ENCODE data around the gene SYP. TPM values are rescaled to one million over a fixed set of nuclear protein-coding genes. Genes with fewer than 3 reads are reported as not detected.
A peak's percentile ranks its signal among the peaks of the same experiment; 100 is the strongest.

SYP gene
- total and polyA plus RNA-seq, 9 of the 15 experiments (the other 6 are each of a cell fraction or from before 2014, with no cell fraction given) = 0.48 to 5.1 (median 2.6) TPM

DNA sequence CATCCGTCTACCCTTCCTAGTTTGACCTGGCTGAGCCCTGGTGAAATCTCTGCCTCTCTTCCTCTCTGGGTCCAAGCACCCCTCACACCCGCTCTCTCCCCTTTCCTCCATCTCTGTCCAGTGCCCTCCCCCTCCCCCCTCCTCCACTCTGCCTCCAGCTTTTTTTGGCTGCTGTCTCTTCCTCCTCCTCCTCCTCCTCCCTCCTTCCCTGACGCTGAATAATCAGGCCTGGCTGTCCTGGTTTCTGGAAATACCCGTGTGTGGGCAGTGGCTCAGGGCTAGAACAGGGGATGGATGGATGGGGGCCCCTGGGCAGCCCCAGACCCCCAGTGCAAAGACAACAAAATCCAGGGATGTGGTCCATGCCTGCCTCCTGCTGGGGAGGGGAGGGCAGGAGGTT is 4.7 kb upstream of the SYP start:
- Histone ChIP-seq H3K36me3 (ENCODE audit: control insufficient read depth, insufficient read depth, low read length) (no peaks in the 10 kb centered on the region), H3K4me1 (replicated peaks in 1 of 2; ENCODE audit: control insufficient read depth in 2 of 2, insufficient read depth in 2 of 2, low read length in 2 of 2) (peaks cover 4 to 15% of the 10 kb centered on the region in 2 experiments; a peak in 4 of 5 replicates), H4K20me1 (replicated peaks; ENCODE audit: control insufficient read depth, insufficient read depth, low read length) (no peaks in the 10 kb centered on the region), H3K9me3 (replicated peaks; ENCODE audit: control insufficient read depth, insufficient read depth, low read depth, low read length) (no peaks in the 10 kb centered on the region), H3K27me3 (ENCODE audit: control insufficient read depth in 2 of 2, insufficient read depth in 2 of 2, low read length in 2 of 2) (no peaks in the 10 kb centered on the region), H3K9ac (ENCODE audit: insufficient read depth in 1 of 2, low read depth in 2 of 2, low read length in 2 of 2) (no peak overlapping the region), H3K4me3 (no peak overlapping the region), H2AFZ (ENCODE audit: low read depth, low read length) (no peak overlapping the region), H3K27ac (ENCODE audit: extremely low read depth, low read depth, low read length) (no peak overlapping the region), H3K4me2 (ENCODE audit: insufficient read depth, low read length) (no peak overlapping the region), H3K9me1 (ENCODE audit: control insufficient read depth, insufficient read depth, low read length) (no peaks in the 10 kb centered on the region), H3K79me2 (ENCODE audit: control insufficient read depth, insufficient read depth, low read length) (no peaks in the 10 kb centered on the region)
- DNase-seq (ENCODE audit: extremely low read depth in 1 of 4, low spot score in 3 of 4) = no peak
- ChIA-PET CTCF (ENCODE audit: low intra/inter-chr PET ratio) (no interaction called here), POLR2A (no interaction called here)
- no peak for FAIRE-seq
- 0% methylated on average over 1 of the region's 4 CpGs for WGBS (ENCODE audit: insufficient coverage, low coverage, missing lambda C conversion rate)
- BruUV-seq (replicated peaks) = no TSS peak
- TF ChIP-seq NONO (IDR thresholded peaks at IDR 0.05; ENCODE audit: low read depth in 2 of 2, low read length in 1 of 2) = no peak
- TF ChIP-seq KDM1A (IDR thresholded peaks at IDR 0.05) = peak in 1 of 2 experiments; percentile 83; a peak in 2 of 4 replicates
- TF ChIP-seq, protein P1, sequence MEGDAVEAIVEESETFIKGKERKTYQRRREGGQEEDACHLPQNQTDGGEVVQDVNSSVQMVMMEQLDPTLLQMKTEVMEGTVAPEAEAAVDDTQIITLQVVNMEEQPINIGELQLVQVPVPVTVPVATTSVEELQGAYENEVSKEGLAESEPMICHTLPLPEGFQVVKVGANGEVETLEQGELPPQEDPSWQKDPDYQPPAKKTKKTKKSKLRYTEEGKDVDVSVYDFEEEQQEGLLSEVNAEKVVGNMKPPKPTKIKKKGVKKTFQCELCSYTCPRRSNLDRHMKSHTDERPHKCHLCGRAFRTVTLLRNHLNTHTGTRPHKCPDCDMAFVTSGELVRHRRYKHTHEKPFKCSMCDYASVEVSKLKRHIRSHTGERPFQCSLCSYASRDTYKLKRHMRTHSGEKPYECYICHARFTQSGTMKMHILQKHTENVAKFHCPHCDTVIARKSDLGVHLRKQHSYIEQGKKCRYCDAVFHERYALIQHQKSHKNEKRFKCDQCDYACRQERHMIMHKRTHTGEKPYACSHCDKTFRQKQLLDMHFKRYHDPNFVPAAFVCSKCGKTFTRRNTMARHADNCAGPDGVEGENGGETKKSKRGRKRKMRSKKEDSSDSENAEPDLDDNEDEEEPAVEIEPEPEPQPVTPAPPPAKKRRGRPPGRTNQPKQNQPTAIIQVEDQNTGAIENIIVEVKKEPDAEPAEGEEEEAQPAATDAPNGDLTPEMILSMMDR (IDR thresholded peaks at IDR 0.05 in 2 of 3, conservative IDR thresholded peaks at IDR 0.05 in 1 of 3; ENCODE audit: insufficient read depth in 2 of 3, low read depth in 1 of 3, low read length in 3 of 3) = 0 out of 6 replicates have a peak, but pooled peaks of 1 of the 3 experiments have one; percentile 19
- in situ Hi-C loops (cut with MboI) (no loop called here), intact Hi-C loops (cut with micrococcal nuclease) (no loop called here)
- ATAC-seq = no peak

DNA sequence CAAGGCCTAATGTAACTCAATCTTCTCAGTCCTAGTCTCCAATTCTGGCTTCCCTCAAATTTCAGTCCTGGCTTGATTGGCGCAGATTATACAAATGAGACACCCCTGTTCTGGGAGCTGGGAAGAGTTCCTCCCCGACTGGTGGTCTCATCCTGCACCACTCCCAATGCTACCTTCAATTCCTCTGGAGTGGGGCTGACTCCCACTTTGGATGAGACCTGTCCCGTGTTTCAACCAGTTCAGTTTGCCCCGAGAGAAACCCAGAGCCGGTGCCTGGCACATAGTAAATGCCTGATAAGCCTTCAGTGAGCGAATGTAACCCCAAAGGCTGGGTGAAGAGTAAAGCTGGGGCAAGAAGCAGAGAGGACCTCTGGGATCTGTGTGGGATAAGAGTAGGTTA is 4.0 kb upstream of the SYP start:
- Histone ChIP-seq H3K36me3 (ENCODE audit: control insufficient read depth, insufficient read depth, low read length) (no peaks in the 10 kb centered on the region), H3K27me3 (ENCODE audit: control insufficient read depth in 2 of 2, insufficient read depth in 2 of 2, low read length in 2 of 2) (no peaks in the 10 kb centered on the region), H3K27ac (ENCODE audit: extremely low read depth, low read depth, low read length) (no peak overlapping the region), H3K4me3 (no peak overlapping the region), H3K9me3 (replicated peaks; ENCODE audit: control insufficient read depth, insufficient read depth, low read depth, low read length) (no peaks in the 10 kb centered on the region), H3K79me2 (ENCODE audit: control insufficient read depth, insufficient read depth, low read length) (no peaks in the 10 kb centered on the region), H4K20me1 (replicated peaks; ENCODE audit: control insufficient read depth, insufficient read depth, low read length) (no peaks in the 10 kb centered on the region), H3K9me1 (ENCODE audit: control insufficient read depth, insufficient read depth, low read length) (no peaks in the 10 kb centered on the region), H3K4me2 (ENCODE audit: insufficient read depth, low read length) (no peak overlapping the region), H3K9ac (ENCODE audit: insufficient read depth in 1 of 2, low read depth in 2 of 2, low read length in 2 of 2) (no peak overlapping the region), H3K4me1 (replicated peaks in 1 of 2; ENCODE audit: control insufficient read depth in 2 of 2, insufficient read depth in 2 of 2, low read length in 2 of 2) (peaks cover 4 to 17% of the 10 kb centered on the region in 2 experiments; a peak in 4 of 5 replicates), H2AFZ (ENCODE audit: low read depth, low read length) (no peak overlapping the region)
- WGBS (ENCODE audit: insufficient coverage, low coverage, missing lambda C conversion rate) = 34% methylated on average over 6 of the region's 6 CpGs
- in situ Hi-C loops (cut with MboI) = no loop called here
- ChIA-PET CTCF (ENCODE audit: low intra/inter-chr PET ratio) (no interaction called here), POLR2A (no interaction called here)
- ATAC-seq (no peak), DNase-seq (ENCODE audit: extremely low read depth in 1 of 4, low spot score in 3 of 4) (no peak), FAIRE-seq (no peak)
- intact Hi-C loops (cut with micrococcal nuclease) = no loop called here
- BruUV-seq (replicated peaks) = no TSS peak
- TF ChIP-seq, protein P2, sequence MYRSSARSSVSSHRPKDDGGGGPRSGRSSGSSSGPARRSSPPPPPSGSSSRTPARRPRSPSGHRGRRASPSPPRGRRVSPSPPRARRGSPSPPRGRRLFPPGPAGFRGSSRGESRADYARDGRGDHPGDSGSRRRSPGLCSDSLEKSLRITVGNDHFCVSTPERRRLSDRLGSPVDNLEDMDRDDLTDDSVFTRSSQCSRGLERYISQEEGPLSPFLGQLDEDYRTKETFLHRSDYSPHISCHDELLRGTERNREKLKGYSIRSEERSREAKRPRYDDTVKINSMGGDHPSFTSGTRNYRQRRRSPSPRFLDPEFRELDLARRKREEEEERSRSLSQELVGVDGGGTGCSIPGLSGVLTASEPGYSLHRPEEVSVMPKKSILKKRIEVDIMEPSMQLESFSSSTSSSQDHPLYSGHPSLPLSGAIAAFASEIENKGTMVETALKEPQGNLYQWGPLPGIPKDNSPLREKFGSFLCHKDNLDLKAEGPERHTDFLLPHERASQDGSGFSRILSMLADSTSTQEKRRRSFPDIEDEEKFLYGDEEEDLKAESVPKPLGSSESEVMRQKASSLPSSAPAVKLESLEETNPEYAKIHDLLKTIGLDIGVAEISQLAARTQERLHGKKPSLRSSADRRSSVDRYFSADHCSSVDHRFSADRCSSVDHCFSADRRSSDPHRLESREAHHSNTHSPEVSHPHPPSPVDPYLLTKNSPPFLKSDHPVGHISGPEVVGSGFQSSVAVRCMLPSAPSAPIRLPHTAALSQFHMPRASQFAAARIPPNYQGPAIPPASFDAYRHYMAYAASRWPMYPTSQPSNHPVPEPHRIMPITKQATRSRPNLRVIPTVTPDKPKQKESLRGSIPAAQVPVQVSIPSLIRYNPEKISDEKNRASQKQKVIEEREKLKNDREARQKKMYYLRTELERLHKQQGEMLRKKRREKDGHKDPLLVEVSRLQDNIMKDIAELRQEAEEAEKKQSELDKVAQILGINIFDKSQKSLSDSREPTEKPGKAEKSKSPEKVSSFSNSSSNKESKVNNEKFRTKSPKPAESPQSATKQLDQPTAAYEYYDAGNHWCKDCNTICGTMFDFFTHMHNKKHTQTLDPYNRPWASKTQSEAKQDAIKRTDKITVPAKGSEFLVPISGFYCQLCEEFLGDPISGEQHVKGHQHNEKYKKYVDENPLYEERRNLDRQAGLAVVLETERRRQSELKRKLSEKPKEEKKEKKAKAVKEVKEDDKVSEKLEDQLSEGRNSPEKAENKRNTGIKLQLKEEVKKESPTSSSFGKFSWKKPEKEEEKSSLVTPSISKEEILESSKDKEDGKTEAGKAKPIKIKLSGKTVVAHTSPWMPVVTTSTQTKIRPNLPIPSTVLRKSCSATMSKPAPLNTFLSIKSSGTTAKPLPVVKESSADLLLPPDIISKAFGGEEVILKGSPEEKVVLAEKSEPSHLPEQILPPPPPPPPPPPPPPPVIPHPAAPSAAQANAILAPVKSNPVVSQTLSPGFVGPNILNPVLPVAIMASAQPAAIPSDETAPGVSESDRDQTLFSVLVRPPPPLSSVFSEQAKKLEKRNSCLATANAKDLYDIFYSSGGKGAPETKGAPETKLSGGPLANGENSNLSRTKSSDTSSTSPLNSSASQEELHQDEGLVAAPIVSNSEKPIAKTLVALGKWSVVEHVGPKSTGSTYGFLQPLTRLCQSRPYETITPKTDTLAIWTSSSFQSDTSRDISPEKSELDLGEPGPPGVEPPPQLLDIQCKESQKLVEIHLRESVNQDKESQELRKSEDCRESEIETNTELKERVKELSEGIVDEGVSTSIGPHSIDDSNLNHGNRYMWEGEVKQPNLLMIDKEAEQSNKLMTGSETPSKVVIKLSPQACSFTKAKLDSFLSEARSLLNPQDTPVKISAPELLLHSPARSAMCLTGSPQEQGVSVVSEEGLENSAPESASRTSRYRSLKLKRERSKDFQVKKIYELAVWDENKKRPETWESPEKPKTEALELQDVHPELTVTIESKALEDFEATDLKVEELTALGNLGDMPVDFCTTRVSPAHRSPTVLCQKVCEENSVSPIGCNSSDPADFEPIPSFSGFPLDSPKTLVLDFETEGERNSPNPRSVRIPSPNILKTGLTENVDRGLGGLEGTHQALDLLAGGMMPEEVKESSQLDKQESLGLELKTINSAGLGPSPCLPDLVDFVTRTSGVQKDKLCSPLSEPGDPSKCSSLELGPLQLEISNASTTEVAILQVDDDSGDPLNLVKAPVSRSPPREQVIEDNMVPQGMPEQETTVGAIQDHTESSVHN (IDR thresholded peaks at IDR 0.05; ENCODE audit: borderline replicate concordance in 1 of 2, low read depth in 1 of 2) = no peak
